ENCODE measurements around the gene MTMR4.
A peak's percentile ranks its signal among the peaks of the same experiment; 100 is the strongest.
"Not testable (repeated sequence)": the region's sequence is repeated elsewhere in the genome, so short reads cannot be mapped to it uniquely, and the experiment has no call there.

Gene MTMR4

DNA sequence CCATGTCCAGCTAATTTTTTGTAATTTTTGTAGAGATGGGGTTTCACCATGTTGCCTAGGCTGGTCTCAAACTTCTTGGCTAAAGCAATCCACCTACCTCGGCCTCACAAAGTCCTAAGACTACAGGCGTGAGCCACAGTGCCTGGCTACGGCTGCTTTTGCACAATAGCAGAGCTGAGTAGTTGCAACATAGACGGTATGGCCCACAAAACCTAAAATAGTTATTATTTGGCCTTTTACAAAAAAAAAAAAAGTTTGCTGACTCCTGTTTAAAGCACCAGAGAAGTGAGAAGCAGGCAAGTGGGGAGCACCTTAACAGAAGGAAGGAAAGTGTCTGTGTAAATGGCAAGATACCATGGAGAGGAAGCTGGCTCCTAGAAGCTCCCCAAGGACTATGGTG, 20.9 kb downstream of the MTMR4 start:
- no peak for FAIRE-seq

DNA sequence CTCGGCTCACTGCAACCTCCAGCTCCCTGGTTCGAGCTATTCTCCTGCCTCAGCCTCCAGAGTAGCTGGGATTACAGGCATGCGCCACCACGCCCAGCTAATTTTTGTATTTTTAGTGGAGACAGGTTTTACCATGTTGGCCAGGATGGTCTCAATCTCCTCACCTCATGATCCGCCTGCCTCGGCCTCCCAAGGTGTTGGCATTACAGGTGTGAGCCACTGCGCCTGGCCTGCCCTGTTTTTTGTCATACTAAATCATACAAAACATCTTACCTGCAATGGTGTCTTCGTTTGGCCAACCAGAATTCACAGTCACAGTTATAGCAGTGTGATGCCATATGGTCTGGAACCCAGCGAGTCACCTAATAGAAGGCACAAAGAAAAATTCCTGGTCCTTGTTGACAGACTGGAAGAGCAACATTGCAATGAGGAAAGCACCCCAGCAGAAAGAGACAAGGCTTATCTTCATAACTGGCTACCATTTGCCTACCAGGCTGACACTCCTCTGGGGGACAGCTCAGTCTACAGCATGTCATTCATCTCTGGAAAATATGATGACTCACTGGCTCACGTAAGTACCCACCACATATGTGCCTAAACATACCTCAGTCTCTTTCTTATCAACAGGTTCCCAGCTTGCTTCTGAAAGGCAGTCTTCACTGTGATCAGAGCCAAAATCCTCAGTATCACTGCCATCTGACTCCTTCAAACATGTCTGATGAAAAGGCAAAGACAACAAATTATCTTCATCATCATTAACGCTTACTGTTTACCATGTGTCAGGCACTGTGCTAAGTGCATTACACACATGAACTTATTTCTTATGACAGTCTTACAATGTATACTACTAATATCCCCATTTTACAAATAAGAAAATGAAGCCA, 22.0 kb downstream of the MTMR4 start:
- DNase-seq (ENCODE audit: low spot score) (no peak), FAIRE-seq (no peak)

More for the DNA sequence above, 20.9 kb downstream of the MTMR4 start:
- no peak for DNase-seq (ENCODE audit: low spot score)

DNA sequence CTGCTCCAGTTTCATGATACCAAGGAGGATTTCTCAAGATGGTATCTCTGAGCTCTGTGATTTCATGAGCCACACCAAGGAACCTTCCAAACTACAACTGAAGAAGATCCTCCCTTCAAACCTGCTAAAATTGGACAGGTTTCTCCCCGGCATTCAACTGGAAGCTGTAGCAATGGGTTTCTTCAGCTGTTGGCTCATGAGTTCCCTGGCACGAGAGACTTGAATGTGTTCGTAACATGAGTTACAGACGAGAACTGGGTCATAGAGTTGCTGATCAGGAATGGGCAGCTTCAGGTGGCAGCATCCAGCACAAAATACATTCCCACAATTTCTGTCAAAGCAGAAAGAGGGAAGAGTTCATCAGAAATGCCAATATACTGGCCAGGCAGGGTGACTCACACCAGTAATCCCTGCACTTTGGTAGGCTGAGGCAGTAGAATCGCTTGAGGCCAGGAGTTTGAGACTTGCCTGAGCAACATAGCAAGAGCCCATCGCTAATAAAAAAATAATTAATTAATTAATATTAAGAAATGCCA, 22.9 kb downstream of the MTMR4 start:
- no peak for FAIRE-seq
- DNase-seq (ENCODE audit: low spot score), result no peak

DNA sequence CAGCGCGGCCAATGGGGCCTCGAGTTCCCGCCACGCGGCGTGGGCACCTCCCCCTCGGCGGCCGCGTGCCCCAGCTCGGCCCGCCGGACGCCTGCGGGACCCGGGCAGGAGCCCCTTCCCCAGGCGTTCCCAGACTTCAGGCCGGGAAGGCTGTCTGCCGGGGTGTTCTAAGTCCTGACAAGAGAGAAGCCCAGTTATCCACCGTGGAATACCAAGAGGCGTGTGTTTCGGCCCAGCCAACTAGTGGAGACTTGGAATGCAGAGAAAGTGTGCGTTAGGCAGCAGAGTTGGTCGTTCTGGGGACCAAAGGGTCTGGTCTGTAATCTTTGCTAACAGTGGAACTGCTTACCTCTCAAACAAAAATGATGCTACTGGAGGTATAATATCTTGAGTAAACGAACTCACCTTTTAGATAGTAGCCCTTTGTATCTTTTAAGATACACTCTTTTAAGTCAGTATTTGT, 26.0 kb downstream of the MTMR4 start:
- DNase-seq (ENCODE audit: low spot score), result no peak
- FAIRE-seq, result no peak

DNA sequence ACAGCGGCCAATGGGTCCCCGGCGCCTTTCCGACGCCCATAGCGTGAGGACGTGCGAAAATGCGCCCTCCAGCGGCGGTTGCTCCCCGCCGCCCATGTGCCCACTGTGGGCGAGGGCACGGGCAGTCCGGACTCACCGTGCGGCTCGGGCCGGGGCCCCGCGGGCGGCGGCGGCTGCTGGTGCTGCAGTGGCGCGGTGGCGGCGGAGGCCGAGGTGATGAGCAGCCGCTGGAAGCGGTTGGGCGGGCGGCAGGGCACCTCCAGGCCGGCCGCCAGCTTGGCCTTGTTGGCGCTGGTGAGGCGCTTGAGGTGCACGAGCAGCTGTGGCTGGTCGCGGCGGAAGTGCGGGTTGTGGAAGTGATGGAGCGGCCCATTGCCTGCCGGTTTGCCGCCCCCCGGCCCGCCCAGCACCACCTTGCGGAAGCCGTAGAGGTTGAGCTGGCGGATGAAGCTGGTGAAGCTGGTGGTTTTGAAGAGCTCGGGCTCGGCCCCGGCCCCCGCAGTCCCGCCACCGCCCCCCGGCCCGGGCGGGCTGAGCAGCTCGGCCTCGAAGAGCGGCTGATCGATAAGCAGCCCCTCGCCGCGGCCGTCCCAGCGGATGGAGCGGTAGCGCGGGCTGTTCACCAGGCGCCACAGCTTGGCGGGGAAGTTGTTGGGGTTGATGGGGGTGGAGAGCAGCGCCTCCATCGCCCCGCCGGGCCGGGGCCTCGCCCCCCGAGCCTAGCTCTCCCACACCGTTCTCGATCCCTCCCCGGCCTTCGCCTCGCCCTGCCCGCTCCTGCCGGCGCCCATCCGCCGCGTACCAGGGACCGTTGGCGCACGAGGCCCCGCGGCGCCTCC, 26.6 kb downstream of the MTMR4 start, which contains the start of gene HSF5:
HSF5 (minus strand) TSS at position 820 of the 839 bp plus-strand sequence; CDS start at position 686, 134 bp downstream.
- FAIRE-seq (no peak), DNase-seq (ENCODE audit: low spot score) (no peak)

DNA sequence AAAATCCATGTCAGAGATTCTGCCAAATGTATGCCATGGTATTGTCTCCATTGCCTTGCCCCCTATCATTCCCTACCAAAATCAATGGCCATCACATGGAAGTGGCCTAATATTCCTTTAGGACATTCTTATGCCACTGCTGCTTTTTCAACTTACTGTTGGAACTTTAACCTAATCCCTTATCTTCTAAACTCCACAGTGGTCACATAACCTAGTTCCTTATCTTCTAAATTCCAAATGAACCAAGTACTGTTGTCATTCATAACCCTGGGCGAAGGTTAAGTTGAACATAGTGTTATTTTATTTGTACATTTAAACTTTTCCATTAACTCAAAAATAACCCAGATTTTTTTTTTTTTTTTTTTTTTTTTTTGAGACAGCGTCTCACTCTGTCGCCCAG, 29.8 kb downstream of the MTMR4 start:
- DNase-seq (ENCODE audit: low spot score) (no peak), FAIRE-seq (no peak)

DNA sequence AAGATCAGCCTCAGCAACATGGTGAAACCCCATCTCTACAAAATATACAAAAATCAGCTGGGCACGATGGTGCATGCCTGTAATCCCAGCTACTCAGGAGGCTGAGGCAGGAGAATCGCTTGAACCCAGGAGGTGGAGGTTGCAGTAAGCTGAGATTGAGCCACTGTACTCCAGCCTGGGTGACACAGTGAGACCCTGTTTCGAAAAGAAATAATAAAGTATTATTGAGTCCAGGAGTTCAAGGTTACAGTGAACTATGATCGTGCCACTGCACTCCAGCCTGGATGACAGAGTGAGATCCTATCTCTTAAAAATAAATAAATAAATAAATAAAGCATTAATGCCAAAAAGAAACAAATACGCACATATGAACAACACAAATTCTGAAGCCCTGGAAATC, 32.6 kb downstream of the MTMR4 start:
- not testable (repeated sequence) for FAIRE-seq; DNase-seq (ENCODE audit: low spot score)

DNA sequence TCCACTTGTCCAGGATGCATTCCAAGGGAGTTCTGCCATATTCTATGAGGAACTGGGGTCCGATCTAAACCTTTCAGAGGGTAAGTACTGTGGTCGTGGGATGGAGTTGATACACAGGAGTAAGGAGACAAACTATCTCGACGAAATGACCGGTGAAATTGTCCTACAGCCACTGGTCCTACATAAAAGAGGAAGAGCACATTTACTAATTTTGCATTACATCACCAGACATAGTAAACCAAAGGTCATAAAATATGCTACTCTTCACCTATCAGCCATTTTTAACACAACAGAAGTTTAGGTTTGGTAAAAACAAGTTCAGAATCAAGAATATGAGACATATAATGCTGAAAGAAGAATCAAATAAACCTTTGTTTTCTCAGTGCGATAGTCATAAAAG, 34.3 kb downstream of the MTMR4 start:
- no peak for FAIRE-seq
- DNase-seq (ENCODE audit: low spot score), result no peak

DNA sequence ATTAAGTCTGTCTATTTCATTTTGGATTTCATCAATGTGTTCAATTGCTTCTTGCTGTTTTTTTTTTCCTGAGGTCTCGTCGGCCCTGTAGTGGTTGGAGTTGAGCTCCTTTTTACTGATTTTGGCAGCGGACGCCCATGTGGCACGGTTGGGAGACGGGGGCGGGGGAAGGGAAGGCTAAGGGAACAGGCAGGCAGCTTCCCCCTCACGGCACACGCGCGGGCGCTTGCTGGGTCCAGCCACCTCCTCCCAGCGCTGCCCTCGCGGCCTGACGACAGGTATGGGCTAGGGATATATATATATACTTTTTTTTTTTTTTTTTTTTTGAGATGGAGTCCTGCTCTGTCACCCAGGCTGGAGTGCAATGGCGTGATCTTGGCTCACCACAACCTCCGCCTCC, 37.6 kb downstream of the MTMR4 start:
- DNase-seq (ENCODE audit: low spot score), result no peak
- no peak for FAIRE-seq

DNA sequence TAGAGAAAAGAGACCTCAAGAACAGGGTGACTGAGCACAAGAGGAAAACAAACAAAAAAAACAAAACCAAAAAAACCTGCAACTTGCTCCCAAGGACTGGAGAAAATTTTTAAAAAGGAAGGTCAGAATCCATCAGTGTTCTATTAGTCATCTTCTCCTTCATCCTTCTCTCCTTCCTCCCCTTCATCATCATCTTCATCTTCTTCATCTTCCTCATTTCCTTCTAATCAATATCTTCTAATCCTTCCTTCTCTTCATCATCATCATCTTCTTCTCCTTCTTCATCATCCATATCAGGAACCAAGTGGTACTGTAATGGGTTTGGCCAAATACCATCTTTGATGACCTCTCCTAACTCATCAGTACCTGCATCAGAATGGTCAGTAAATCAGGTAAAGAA, 38.5 kb downstream of the MTMR4 start:
- DNase-seq (ENCODE audit: low spot score), result no peak
- FAIRE-seq, result no peak

DNA sequence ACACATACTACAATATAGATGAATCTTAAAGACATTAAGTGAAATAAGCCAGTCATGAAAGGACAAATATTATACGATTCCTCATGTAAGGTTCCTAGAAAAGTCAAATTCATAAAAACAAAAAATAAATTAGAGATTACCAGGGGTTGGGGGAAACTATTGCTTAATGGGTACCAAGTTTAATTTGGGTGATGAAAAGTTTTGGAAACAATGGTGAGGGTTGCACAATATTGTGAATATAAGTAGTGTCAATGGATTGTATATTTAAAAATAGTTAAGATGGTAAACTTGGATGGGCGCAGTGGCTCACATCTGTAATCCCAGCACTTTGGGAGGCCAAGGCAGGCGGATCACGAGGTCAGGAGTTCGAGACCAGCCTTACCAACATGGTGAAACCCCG, 44.1 kb downstream of the MTMR4 start:
- DNase-seq (ENCODE audit: low spot score), result no peak
- FAIRE-seq, result no peak

DNA sequence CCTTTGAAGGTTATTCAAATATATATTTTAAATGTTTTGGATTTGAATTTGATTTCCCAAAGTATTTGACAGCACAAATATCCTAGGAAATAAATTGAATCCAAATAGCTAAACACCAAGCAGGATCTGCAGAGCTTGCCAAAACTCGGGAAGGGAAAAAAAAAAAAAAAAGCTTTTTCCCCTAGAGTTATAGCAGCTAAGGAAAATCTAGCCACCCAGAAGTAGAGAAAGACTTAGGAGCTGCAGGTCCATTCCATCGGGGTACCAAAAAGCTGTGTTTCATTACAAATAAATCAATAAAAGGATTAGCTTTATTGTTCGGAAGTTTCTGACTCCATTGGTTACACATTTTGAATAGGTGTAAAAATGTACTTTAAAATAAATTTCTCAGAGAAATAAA, 45.5 kb downstream of the MTMR4 start:
- DNase-seq (ENCODE audit: low spot score), result no peak
- no peak for FAIRE-seq

DNA sequence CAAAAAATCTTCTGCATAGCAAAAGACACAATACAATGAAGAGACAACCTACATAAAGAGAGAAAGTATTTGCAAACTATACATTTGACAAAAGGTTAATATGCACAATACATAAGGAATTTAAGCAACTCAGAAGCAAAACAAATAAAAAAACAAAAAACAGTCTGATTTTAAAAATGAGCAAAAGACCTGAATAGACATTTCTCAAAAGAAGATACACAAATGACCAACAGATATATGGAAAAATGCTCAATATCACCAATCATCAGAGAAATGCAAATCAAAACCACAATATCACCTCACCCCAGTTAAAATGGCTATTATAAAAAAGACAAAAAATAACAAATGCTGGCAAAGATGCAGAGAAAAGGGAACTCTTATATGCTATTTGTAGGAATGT, 58.9 kb downstream of the MTMR4 start:
- FAIRE-seq, result no peak
- DNase-seq (ENCODE audit: low spot score), result no peak

DNA sequence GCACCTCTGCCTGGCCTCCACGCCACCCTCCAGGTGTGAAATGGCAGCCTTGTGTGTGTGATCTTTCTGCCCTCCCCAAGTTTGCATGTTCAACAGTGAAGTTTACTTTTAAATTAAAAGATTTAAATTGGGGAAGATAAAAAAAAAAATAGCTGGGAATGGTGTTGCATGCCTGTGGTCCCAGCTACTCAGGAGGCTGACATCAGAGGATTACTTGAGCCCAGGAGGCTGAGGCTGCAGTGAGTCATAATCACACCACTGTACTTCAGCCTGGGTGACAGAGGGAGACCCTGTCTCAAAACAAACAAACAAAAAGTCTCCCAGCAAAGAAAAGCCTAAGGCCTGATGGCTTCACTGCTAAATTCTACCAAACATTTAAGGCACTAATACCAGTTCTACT, 61.7 kb downstream of the MTMR4 start:
- DNase-seq (ENCODE audit: low spot score) (no peak), FAIRE-seq (no peak)

DNA sequence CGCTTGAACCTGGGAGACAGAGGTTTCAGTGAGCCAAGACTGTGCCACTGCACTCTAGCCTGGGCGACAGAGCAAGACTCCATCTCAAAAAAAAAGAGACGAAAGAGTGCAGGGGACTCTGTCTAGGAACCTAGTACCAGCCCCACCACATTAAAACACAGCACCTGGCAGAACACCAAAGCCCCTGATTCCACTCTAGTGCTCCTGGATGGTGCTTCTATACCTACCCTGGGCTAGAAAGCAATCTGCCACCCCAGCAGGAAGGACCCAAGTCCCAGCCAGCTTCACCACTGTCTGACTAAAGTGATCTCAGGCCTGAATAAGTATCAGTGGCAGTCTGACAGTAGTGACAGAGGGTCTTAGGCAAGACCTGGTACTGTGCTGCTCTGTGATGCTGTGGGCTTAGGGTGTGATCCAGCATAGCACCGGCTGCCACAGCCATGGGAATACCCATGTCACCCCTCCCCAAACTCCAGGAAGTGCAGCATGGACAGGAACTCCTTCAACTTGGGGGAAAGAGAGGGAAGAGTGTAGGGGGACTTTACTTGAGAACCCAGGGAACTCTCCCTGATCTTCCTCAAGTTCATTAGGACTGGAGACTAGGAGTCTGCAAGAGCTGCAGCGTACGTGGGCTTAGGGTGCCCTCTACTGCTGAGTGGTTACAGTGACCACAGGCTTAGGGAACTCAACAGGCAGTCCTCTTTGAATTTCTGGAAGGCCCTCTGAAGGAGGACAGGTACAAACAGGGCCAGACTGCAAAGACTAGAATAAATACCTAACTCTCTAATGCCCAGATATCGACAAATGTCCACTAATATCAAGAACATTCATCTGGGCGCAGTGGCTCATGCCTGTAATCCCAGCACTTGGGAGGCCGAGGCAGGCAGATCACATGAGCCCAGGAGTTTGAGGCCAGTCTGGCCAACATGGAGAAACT, 67.1 kb downstream of the MTMR4 start:
- FAIRE-seq, result no peak

DNA sequence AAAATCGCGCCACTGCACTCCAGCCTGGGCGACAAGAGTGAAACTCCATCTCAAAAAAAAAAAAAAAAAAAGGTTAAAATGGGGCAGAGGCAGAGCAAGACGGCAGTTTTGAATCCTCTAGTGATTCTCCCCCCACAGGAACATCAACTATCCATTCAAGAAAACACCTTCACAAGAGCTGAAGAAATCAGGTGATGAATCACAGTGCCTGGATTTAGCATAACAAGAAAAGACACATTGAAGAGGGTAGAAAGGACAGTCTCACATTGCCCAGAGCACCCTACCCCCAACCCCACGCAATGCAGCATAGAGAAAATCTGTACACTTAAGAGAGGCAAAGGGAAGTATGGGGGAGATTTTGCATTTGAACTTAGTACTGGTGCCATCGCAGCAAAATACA, 68.4 kb downstream of the MTMR4 start:
- no peak for DNase-seq (ENCODE audit: low spot score)
- no peak for FAIRE-seq

More for the DNA sequence above, 67.1 kb downstream of the MTMR4 start:
- peak; percentile 52 for DNase-seq (ENCODE audit: low spot score)
